Heart left ventricle (tissue), 13 donors: Measurements from ENCODE around the gene APCS.

Experiments used
- POLR2A ChIP-seq, 2 donors: fragments of 450-650 bp; IDR thresholded peaks; one replicate each; pipeline ENCODE4 v1.6.1; 2017; ENCODE audit warnings: antibody characterized with exemption in 2 of 2, mild to moderate bottlenecking in 2 of 2, moderate library complexity in 2 of 2
- TF ChIP-seq, protein P1 (sequence below), 12 donors: fragments of 200-600 bp; sonication (generic) in 4 of 12; IDR thresholded peaks; one replicate each; pipeline versions ENCODE4 v1.5.0 to v1.8.0; 2018 to 2022; ENCODE audit warnings: antibody characterized with exemption in 12 of 12, mild to moderate bottlenecking in 5 of 12
- donor health status: ischemic (EF 13 %, LVEDD 7.1; RV severe dilation, severe dysfunction).
- donor health status: DM: no; HTN: yes; CAD: no.
- donor health status: DM: no; HTN: no; CAD: no.
- donor health status: ischemic (EF 25% LVEDD 6.9; RV normal size, moderate dysfunction).
- donor health status: ischemic (EF 25% LVEDD 5.7; RV mildly dilated, moderate dysfunction).
- donor health status: ischemic (EF 35%, LVEDD 5.7; RV mildly dilated, moderate dysfunction).
- donor health status: nonischemic (EF 11% LVEDD 7.7; RV severe dilation, severe dysfunction).
- donor health status: DM: yes; HTN: yes; CAD: no.
- donor health status: PGD.
- donor health status: ischemic (EF 29% LVEDD 5.4; RV normal size, mild dysfunction).
- donor health status: nonischemic (EF 23%, LVEDD 6.1; RV moderate dilation, normal function).

DNA sequence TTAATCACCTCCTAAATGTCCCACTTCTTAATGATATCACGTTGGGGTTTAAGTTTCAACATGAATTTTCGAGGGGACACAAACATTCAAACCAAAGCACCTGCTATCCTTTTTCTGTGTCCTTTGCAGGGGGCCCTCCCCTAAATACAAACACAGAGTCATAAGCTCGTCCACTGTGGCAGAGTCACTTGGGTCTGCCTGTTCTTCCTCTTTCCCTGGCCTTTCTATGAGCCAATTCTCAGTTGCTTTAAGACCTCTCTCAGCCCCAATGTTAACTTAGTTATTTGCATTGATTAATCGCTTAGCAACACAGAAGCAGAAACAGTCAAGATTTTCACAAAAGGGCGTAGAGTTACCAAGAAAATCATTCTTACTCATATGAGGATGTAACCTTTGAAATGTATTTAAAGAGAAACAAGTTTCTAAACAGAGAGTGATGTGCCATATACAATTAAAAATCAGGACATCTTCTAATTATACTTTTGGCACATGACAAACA is 14.9 kb downstream of the APCS start:
- TF ChIP-seq, protein P1, sequence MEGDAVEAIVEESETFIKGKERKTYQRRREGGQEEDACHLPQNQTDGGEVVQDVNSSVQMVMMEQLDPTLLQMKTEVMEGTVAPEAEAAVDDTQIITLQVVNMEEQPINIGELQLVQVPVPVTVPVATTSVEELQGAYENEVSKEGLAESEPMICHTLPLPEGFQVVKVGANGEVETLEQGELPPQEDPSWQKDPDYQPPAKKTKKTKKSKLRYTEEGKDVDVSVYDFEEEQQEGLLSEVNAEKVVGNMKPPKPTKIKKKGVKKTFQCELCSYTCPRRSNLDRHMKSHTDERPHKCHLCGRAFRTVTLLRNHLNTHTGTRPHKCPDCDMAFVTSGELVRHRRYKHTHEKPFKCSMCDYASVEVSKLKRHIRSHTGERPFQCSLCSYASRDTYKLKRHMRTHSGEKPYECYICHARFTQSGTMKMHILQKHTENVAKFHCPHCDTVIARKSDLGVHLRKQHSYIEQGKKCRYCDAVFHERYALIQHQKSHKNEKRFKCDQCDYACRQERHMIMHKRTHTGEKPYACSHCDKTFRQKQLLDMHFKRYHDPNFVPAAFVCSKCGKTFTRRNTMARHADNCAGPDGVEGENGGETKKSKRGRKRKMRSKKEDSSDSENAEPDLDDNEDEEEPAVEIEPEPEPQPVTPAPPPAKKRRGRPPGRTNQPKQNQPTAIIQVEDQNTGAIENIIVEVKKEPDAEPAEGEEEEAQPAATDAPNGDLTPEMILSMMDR (IDR thresholded peaks at IDR 0.05) = no peak
- TF ChIP-seq POLR2A (IDR thresholded peaks at IDR 0.05) = no peak
